OCI-LY3 (cell line): ENCODE results near the gene SMAD4.

Experiments used
- EZH2phosphoT487 ChIP-seq: fragments of 200-600 bp; shearing (Covaris generic); IDR thresholded peaks from 2 replicates; pipeline ENCODE4 v1.6.1; 2018; ENCODE audit warnings: antibody characterized with exemption, mixed run types, low read depth
- TF ChIP-seq, protein P1 (sequence below): fragments of 200-600, 300-600 bp; sonication (generic); IDR thresholded peaks from 2 replicates; pipeline ENCODE4 v1.5.1; 2014; ENCODE audit warnings: antibody characterized with exemption, low read length, low read depth

DNA sequence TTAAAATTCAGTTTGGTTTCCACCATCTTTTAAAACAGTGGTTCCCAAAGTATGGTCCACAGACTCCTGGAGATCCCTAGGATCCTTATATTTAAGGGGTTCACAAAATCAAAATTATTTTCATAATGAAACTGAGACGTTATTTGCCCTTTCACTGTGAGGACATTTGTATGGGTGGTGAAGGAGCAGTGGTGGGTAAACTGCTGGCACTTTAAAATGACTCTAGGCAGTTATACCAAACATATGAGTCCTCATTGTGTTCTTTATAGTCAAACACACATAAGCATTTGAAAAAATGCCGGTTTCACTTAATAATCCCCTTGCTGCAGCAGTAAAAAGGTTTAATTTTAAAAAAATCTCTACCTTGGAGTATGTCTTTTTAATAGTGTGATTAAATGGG, 7.2 kb downstream of the SMAD4 start:
- TF ChIP-seq, protein P1, sequence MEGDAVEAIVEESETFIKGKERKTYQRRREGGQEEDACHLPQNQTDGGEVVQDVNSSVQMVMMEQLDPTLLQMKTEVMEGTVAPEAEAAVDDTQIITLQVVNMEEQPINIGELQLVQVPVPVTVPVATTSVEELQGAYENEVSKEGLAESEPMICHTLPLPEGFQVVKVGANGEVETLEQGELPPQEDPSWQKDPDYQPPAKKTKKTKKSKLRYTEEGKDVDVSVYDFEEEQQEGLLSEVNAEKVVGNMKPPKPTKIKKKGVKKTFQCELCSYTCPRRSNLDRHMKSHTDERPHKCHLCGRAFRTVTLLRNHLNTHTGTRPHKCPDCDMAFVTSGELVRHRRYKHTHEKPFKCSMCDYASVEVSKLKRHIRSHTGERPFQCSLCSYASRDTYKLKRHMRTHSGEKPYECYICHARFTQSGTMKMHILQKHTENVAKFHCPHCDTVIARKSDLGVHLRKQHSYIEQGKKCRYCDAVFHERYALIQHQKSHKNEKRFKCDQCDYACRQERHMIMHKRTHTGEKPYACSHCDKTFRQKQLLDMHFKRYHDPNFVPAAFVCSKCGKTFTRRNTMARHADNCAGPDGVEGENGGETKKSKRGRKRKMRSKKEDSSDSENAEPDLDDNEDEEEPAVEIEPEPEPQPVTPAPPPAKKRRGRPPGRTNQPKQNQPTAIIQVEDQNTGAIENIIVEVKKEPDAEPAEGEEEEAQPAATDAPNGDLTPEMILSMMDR = no peak
- no peak for TF ChIP-seq EZH2phosphoT487
